Fibroblast of lung (primary cell): ENCODE measurements around the gene EMILIN2. TPM values are rescaled to one million over a fixed set of nuclear protein-coding genes. Genes with fewer than 3 reads are reported as not detected.

Experiments
- DNase-seq, 2 donors: peaks; one replicate each; pipeline versions ENCODE4 v3.0.0 to v3.0.0-alpha.2; 2010; ENCODE audit warnings: low read depth in 2 of 2
- H2AFZ ChIP-seq: 2 replicates; pipeline ENCODE4 v1.5.1; 2012; ENCODE audit warnings: low read length, control low read depth, inconsistent platforms
- H3K27ac ChIP-seq: 2 replicates; pipeline ENCODE4 v1.5.1; 2011; ENCODE audit warnings: low read length, control low read depth; ENCODE audit not compliant: insufficient read depth
- H3K27me3 ChIP-seq: 2 replicates; pipeline ENCODE4 v1.5.1; 2011; ENCODE audit warnings: mild to moderate bottlenecking, low read length; ENCODE audit not compliant: control insufficient read depth, insufficient read depth
- H3K36me3 ChIP-seq: 2 replicates; pipeline ENCODE4 v1.5.1; 2011; ENCODE audit warnings: low read length; ENCODE audit not compliant: control insufficient read depth, insufficient read depth
- H3K4me1 ChIP-seq: 2 replicates; pipeline ENCODE4 v1.5.1; 2011; ENCODE audit warnings: low read length; ENCODE audit not compliant: control insufficient read depth, insufficient read depth; ENCODE audit errors: extremely low read depth
- H3K4me2 ChIP-seq: 2 replicates; pipeline ENCODE4 v1.5.1; 2011; ENCODE audit warnings: low read length, control low read depth; ENCODE audit not compliant: insufficient read depth; ENCODE audit errors: extremely low read depth
- H3K4me3 ChIP-seq, 4 experiments: fragments of 200-600 bp in 1 of 4; sonication (generic) in 1 of 4; replicated peaks in 1 of 4; 2 replicates each; pipeline ENCODE4 v1.5.1; 2011 to 2016; ENCODE audit warnings: low read length in 4 of 4, low read depth in 3 of 4, mild to moderate bottlenecking in 3 of 4, control low read depth in 2 of 4, inconsistent platforms in 1 of 4, mixed read lengths in 1 of 4; ENCODE audit not compliant: insufficient read depth in 1 of 4; ENCODE audit errors: control extremely low read depth in 1 of 4
- H3K79me2 ChIP-seq: 2 replicates; pipeline ENCODE4 v1.5.1; 2012; ENCODE audit warnings: mild to moderate bottlenecking, low read length, inconsistent platforms; ENCODE audit not compliant: control insufficient read depth, insufficient read depth
- H3K9ac ChIP-seq: 2 replicates; pipeline ENCODE4 v1.5.1; 2011; ENCODE audit warnings: mild to moderate bottlenecking, low read length, control low read depth; ENCODE audit not compliant: insufficient read depth
- H3K9me3 ChIP-seq: 2 replicates; pipeline ENCODE4 v1.5.1; 2012; ENCODE audit warnings: low read depth, low read length; ENCODE audit not compliant: control insufficient read depth, insufficient read depth
- H4K20me1 ChIP-seq: 2 replicates; pipeline ENCODE4 v1.5.1; 2011; ENCODE audit warnings: low read length; ENCODE audit not compliant: control insufficient read depth, insufficient read depth; ENCODE audit errors: extremely low read depth
- CTCF ChIP-seq, 2 donors: IDR thresholded peaks in 1 of 2; conservative IDR thresholded peaks in 1 of 2; 1 replicate in 1 of 2; 2 replicates in 1 of 2; pipeline ENCODE4 v1.5.1; 2011 to 2012; ENCODE audit warnings: low read length in 2 of 2, control low read depth in 1 of 2, inconsistent platforms in 1 of 2, low read depth in 1 of 2, mild to moderate bottlenecking in 1 of 2
- EZH2 ChIP-seq: IDR thresholded peaks from 2 replicates; pipeline ENCODE4 v1.5.1; 2012; ENCODE audit warnings: low read length, control low read depth, mild to moderate bottlenecking; ENCODE audit errors: missing control alignments
- polyA plus RNA-seq, 2 donors: library from polyadenylated mRNA; depleted of rRNA in 1 of 2; stranded (reverse) in 1 of 2; unstranded in 1 of 2; fragments of >200 nt; gene quantifications; 2 replicates each; pipeline ENCODE4 v1.2.1, GENCODE V29; 2011 to 2012; ENCODE audit warnings: missing spikeins in 1 of 2
- total RNA-seq: library from RNA; depleted of rRNA; stranded (reverse); fragments of >200 nt; gene quantifications from 2 replicates; pipeline ENCODE4 v1.2.1, GENCODE V29; 2014

Gene EMILIN2
- total and polyA plus RNA-seq, 2 donors (not counting 1 experiment from before 2014, with no cell fraction given) = 8.7 to 11.1 TPM

DNA sequence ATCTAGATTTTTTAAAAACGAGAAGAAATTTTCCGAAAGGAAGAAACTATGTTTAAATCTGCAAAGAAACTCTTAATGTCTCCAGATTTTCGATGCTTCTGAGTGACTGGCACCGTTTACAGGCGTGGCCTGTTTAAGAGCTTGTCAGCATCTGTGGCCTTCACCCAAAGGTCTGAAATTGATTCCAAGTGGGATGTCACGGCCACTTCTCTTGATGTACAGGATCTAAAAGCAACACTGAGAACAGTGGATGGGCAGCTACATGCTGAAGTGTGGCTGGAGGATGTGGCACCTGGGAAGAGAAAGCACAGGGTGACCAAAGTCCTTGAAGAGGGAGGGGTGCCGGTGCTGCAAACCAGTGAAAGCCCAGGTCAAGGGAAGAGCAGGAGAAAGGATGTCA is 28.0 kb downstream of the EMILIN2 start:
- no peak overlapping the region for H3K9ac ChIP-seq
- no peak overlapping the region for H2AFZ ChIP-seq
- no peaks in the 10 kb centered on the region for H3K36me3 ChIP-seq
- H3K4me2 ChIP-seq = no peak overlapping the region
- H3K9me3 ChIP-seq = no peaks in the 10 kb centered on the region
- peak overlapping the region; percentile 23 for H3K27ac ChIP-seq
- no peak for DNase-seq
- no peaks in the 10 kb centered on the region for H3K4me1 ChIP-seq
- H4K20me1 ChIP-seq = no peaks in the 10 kb centered on the region
- no peak overlapping the region for H3K4me3 ChIP-seq
- TF ChIP-seq CTCF (conservative IDR thresholded peaks at IDR 0.05 in 1 of 2, IDR thresholded peaks at IDR 0.05 in 1 of 2; ENCODE audit: low read depth in 1 of 2, low read length in 2 of 2) (no peak), EZH2 (no peak)
- no peaks in the 10 kb centered on the region for H3K27me3 ChIP-seq
- no peaks in the 10 kb centered on the region for H3K79me2 ChIP-seq

DNA sequence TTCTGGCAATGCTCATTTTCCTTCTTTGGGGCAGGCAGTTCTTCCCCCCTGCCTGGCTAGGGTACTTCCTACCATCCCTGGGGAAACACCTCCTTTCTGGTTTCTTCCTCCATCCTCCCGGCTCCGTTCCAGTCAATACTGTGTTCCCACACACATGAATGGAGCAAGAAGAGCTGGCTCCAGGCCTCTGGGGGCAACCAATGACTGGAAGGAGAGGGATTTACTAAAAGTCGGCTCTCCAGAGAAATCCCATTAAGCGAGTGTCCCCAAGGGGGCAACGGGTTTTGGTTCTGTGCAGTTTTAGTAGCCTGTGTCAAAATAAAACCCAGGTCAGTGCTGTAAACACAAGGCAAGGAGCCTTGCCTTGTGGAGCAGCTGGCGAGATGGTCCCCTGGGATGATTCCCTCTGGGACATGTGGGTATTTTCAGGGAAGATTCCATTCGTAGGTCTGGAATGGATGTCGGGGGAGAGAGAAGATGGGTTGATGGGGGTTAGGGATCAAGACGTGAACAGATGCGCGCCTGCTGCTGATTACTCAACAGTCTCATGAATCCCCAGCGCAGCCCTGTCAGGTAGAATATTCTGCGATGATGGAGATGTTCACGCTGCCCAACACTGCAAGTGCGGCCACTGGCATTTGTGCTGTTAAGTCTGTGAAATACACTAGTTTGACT is 32.0 kb downstream of the EMILIN2 start:
- H3K4me1 ChIP-seq = peaks cover 15% of the 10 kb centered on the region
- DNase-seq = no peak
- H4K20me1 ChIP-seq = no peaks in the 10 kb centered on the region
- no peak overlapping the region for H2AFZ ChIP-seq
- no peaks in the 10 kb centered on the region for H3K79me2 ChIP-seq
- no peaks in the 10 kb centered on the region for H3K9me3 ChIP-seq
- no peaks in the 10 kb centered on the region for H3K36me3 ChIP-seq
- TF ChIP-seq EZH2 (no peak), CTCF (conservative IDR thresholded peaks at IDR 0.05 in 1 of 2, IDR thresholded peaks at IDR 0.05 in 1 of 2; ENCODE audit: low read depth in 1 of 2, low read length in 2 of 2) (no peak)
- H3K27me3 ChIP-seq = no peaks in the 10 kb centered on the region
- no peak overlapping the region for H3K4me2 ChIP-seq
- no peak overlapping the region for H3K27ac ChIP-seq
- no peak overlapping the region for H3K9ac ChIP-seq
- H3K4me3 ChIP-seq = no peak overlapping the region

DNA sequence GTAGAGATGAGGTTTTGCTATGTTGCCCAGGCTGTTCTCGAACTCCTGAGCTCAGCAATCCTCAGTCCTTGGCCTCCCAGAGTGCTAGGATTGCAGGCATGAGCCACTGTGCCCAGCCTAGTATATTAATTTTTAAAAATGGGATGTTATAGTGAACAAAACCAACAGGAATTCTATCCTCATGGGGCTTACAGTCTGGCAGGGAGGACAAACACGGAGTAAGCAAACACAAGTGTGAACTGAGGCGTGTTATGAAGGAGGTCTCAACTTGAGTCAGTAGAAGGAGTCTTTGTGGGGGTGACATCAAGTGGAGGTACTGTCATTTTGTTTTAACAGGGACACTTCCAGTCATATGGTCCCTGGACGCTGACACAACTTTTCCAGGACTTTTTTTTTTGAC is 33.1 kb downstream of the EMILIN2 start:
- H3K4me2 ChIP-seq = no peak overlapping the region
- H3K4me1 ChIP-seq = peaks cover 15% of the 10 kb centered on the region
- H4K20me1 ChIP-seq = no peaks in the 10 kb centered on the region
- H3K36me3 ChIP-seq = no peaks in the 10 kb centered on the region
- no peaks in the 10 kb centered on the region for H3K79me2 ChIP-seq
- H2AFZ ChIP-seq = no peak overlapping the region
- H3K9ac ChIP-seq = no peak overlapping the region
- H3K4me3 ChIP-seq = no peak overlapping the region
- no peak overlapping the region for H3K27ac ChIP-seq
- no peak for DNase-seq
- H3K9me3 ChIP-seq = no peaks in the 10 kb centered on the region
- TF ChIP-seq CTCF (conservative IDR thresholded peaks at IDR 0.05 in 1 of 2, IDR thresholded peaks at IDR 0.05 in 1 of 2; ENCODE audit: low read depth in 1 of 2, low read length in 2 of 2) (no peak), EZH2 (no peak)
- H3K27me3 ChIP-seq = no peaks in the 10 kb centered on the region
